Measurements from ENCODE around the gene PCDH15.
A peak's percentile ranks its signal among the peaks of the same experiment; 100 is the strongest.
"Not testable (repeated sequence)": the region's sequence is repeated elsewhere in the genome, so short reads cannot be mapped to it uniquely, and the experiment has no call there.

Gene PCDH15

GRCh38 chr10:54531296-54531695, 269.7 kb downstream of the PCDH15 start:
- no peak for DNase-seq

GRCh38 chr10:54530299-54530698, 270.7 kb downstream of the PCDH15 start:
- peak; percentile 34 for DNase-seq

- DNase-seq, result no peak
Observed at GRCh38 chr10:54525816-54526215, 275.2 kb downstream of the PCDH15 start.

- DNase-seq, result not testable (repeated sequence)
Observed at GRCh38 chr10:54515244-54515643, 285.8 kb downstream of the PCDH15 start.

- no peak for DNase-seq
Observed at GRCh38 chr10:54503863-54504262, 297.2 kb downstream of the PCDH15 start.

GRCh38 chr10:54501929-54502328, 299.1 kb downstream of the PCDH15 start:
- DNase-seq, result no peak

GRCh38 chr10:54496852-54497251, 304.2 kb downstream of the PCDH15 start:
- no peak for DNase-seq

- DNase-seq, result no peak
Observed at GRCh38 chr10:54487743-54488142, 313.3 kb downstream of the PCDH15 start.

GRCh38 chr10:54485971-54486370, 315.1 kb downstream of the PCDH15 start:
- no peak for DNase-seq

- DNase-seq, result no peak
Observed at GRCh38 chr10:54484186-54484585, 316.8 kb downstream of the PCDH15 start.

GRCh38 chr10:54478601-54479000, 322.4 kb downstream of the PCDH15 start:
- peak; percentile 87 for DNase-seq

GRCh38 chr10:54477738-54478137, 323.3 kb downstream of the PCDH15 start:
- no peak for DNase-seq

GRCh38 chr10:54470324-54470631, 330.8 kb downstream of the PCDH15 start:
- no peak for DNase-seq

- DNase-seq, result no peak
Observed at GRCh38 chr10:54469587-54470323, 331.3 kb downstream of the PCDH15 start.

GRCh38 chr10:54454271-54454670, 346.8 kb downstream of the PCDH15 start:
- no peak for DNase-seq

GRCh38 chr10:54449056-54449455, 352.0 kb downstream of the PCDH15 start:
- no peak for DNase-seq

- DNase-seq, result no peak
Observed at GRCh38 chr10:54444170-54444569, 356.9 kb downstream of the PCDH15 start.

GRCh38 chr10:54441275-54441674, 359.8 kb downstream of the PCDH15 start:
- DNase-seq, result no peak

- DNase-seq, result no peak
Observed at GRCh38 chr10:54434782-54435181, 366.2 kb downstream of the PCDH15 start.

- DNase-seq, result no peak
Observed at GRCh38 chr10:54415483-54415882, 385.5 kb downstream of the PCDH15 start.

GRCh38 chr10:54402576-54402975, 398.5 kb downstream of the PCDH15 start:
- DNase-seq, result peak; percentile 11

GRCh38 chr10:54396031-54396430, 405.0 kb downstream of the PCDH15 start:
- DNase-seq, result no peak

GRCh38 chr10:54394598-54394997, 406.4 kb downstream of the PCDH15 start:
- not testable (repeated sequence) for DNase-seq

GRCh38 chr10:54372179-54372578, 428.9 kb downstream of the PCDH15 start:
- DNase-seq, result peak; percentile 72

GRCh38 chr10:54368984-54369383, 432.0 kb downstream of the PCDH15 start:
- no peak for DNase-seq

All from NCI-H1105 treated with DMSO at 0.1 percent for 48 hours (cell line).